NCI-H2107 treated with DMSO at 0.1 percent for 48 hours (cell line): ENCODE results near the gene MLKL.

Experiments
- DNase-seq: peaks from one replicate; lab custom pipeline; 2025; ENCODE audit not compliant: unreplicated experiment; lab: John Stamatoyannopoulos, UW

MLKL gene

DNA sequence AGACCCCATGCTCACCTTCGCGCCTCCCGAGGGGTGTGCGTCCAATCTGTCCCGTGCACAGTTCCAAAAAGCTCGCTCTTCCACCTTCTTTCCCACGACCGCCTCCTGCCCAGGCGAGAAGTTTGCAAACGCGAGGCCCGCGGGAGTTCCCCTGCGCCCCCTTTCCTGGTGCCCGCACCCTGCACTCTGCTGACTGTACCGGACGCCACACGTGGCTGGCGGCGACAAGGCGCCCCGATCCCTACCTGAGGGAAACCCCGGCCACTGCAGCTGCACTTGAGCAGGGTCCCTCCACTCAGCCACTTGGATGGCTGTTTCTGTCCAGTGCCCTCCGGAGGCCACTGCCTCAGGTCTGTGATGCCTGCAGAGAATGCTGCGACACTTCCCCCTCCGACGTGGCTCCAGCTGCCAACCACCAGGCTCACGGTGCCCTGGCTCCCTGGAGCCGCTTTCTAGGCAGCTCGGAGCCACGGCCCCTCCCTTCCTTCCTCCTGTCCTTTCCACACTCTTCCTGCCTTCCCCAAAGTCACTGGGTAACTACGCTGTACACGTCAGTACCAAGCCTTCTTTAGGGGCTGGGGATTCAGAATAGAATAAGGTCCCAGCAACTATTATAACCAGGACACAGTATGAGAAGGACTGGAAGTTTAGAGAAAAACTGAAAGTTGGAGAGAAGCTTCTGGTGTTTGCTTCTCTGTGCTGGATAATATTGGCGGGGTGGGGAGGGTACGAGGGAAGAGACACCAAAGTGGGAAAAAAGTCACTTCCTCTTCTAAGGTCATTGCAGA, at the start of gene MLKL:
MLKL (minus strand) TSS at position 425 of the 788 bp plus-strand sequence. CDS start 5,105 bp downstream, outside the sequence.
- no peak for DNase-seq

DNA sequence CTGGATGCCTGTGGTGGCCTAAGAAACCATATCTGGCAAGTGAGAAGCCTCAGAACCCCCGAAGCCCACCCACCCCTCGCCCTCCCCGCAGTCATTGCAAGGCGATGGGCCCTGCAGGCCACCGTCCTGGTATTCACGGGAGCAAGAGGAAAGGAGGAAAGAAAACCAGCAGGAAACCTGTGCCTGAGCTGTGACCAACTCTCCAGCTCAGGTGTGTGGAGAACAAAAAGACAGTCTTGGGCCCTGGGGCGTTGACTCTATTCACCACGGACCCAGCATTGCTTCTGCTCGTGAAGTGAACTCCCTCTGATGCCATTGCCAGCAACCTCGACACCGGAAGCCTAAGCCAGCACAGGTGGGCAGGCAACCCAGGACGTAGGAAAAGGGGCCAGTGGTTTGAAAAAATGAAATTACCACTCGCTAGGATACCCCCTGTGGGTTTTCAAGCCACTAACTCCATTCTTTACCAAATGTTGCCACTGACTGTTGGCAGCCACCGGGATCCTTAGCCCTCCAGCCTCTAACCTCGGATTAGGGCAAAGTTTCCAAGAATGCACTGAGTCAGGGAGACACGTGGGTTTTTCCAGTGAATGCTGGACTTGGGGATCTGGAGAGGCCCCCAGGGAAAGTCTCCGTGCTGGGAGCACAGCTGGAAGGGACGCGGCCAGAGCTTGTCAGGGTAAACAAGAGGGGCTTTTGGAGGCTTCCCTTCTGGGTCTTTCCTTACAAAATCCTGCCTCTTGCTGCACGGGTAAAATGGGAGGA, 48.8 kb upstream of the MLKL start:
- DNase-seq: no peak

- DNase-seq: no peak
Observed at GRCh38 chr16:74748616-74749026, 48.0 kb upstream of the MLKL start.

DNA sequence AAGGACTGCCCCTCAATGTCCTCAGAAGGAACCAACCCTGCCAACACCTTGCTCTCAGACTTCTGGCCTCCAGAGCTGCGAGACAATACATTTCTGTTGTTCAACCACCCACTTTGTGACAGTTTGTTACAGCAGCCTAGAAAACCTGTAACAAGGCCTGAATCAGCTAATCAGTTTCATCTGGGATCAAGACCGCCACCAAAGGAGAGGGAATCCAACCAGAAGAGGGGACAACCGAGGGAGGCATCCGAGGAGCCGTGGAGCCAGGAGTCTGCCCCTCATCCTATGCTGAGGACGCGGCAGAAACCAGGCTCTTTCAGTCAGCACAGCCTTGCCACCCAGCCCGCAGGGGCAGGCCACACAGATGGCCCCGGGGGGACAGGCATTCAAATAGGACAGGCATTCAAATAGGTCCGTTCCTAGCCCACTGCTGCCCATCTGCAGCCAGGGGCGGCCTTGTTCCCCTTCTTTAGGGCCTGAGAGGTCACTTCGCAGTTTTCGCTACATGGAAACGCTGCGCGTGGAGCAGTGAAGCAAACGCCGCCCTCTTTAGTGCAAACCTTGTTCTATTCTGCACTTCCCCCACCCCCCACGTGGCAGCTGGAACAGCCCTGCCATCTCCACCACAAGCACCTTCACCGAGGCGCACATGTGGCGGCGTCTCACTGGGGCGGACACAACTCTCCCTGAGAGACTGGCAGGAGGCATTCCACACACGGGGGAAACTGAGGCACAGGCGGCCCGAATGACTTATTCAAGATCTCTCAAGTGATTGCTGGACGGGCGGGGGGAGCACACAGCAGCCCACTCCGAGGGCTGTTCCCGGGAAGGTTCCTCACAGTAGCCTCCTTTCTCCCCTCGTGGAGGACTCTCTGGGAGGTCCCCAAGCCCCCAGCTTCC, 47.3 kb upstream of the MLKL start:
- DNase-seq: no peak

GRCh38 chr16:74745926-74746325, 45.3 kb upstream of the MLKL start:
- no peak for DNase-seq

DNA sequence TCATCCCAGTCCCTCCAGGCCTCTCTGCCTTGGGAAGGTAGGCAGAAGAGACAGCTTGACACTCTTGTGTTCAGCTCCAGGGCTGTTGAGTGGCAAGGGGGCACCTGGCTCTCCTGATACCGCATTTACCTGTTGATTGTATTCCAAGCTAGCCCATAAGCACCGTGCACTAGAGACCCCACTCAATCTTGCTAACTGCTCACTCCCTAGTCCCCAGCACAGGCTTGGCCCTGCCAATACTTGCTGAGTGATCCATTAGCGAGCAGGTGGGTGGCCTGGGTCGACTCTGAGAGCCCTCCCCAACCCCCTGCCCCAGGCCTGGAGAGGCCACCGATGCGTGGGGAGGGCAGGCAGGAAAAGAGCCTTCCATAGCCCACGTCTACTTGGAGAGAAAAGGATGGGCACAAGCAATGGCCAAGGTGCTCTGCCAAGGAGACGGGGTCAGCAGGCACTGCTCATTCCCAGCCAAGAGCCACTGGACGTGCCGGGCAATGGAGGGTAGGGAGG, 44.5 kb upstream of the MLKL start:
- no peak for DNase-seq

- no peak for DNase-seq
Observed at GRCh38 chr16:74744566-74744965, 43.9 kb upstream of the MLKL start.

- DNase-seq: peak; percentile 82
Observed at GRCh38 chr16:74743668-74744299, 43.1 kb upstream of the MLKL start.

GRCh38 chr16:74743045-74743667, 42.5 kb upstream of the MLKL start:
- no peak for DNase-seq

GRCh38 chr16:74742051-74742481, 41.4 kb upstream of the MLKL start:
- no peak for DNase-seq

DNA sequence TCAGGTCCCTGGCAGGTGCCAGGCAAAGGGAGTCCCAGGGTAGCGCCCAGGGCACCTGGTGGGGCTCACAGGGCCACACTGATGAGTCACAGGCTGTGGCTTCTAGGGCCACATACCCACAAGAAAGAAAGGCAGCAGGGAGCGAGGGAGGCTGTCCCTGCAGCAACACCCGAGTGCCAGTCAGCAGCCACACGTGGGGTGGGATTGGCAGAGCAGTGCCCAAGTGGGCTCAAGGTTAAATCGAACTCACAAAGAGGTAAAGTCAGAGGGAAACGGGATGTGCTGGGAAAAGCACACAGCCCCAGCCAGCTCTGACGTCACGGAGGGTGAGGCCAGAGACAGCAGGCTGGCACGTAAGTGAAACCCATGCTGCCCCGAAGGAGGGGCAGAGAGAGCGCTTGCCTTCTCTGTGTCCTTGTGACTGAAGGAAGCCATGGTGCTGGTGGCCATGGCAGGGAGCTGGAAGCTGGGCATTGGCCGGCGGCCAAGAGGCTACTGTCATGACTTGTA, 40.2 kb upstream of the MLKL start:
- no peak for DNase-seq

- DNase-seq: no peak
Observed at GRCh38 chr16:74739275-74739674, 38.6 kb upstream of the MLKL start.

GRCh38 chr16:74738816-74739215, 38.2 kb upstream of the MLKL start:
- DNase-seq: no peak

GRCh38 chr16:74738113-74738541, 37.5 kb upstream of the MLKL start:
- DNase-seq: no peak

DNA sequence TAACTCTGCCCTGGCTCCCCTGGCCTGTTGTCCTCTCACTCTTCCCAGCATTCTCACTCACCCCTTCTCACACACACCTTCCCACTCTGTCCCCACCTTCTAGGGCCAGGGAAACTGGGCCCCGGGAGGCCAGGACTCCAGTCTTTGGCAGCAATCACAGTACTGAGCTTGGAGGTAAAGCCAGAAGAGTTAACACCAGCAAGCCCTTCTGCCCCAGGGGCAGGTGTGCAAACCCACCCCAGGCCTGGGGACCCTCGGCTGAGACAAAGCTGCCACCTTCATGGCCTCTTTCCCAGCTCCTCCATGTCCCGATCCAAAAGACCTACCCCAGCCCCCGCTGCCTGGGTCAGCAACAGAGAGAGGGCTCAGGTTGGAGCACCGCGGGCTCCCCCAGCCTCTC, 36.9 kb upstream of the MLKL start:
- no peak for DNase-seq

GRCh38 chr16:74736531-74737157, 36.0 kb upstream of the MLKL start:
- no peak for DNase-seq

DNA sequence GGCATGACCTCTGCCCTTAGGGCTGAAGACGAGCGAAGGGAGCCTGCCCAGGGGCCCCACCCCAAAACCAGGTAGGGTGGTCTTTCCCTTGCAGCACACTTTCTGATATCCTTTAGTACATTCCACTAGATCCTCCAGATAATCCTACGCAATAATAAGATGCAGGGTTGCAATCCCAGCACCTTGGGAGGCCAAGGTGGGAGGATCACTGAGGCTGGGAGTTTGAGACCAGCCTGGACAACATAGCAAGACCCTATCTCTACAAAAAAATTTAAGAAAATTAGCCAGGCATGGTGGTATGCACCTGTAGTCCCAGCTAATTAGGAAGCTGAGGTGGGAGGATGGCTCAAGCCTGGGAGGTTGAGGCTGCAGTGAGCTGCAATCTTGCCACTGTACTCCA, 34.9 kb upstream of the MLKL start:
- no peak for DNase-seq

DNA sequence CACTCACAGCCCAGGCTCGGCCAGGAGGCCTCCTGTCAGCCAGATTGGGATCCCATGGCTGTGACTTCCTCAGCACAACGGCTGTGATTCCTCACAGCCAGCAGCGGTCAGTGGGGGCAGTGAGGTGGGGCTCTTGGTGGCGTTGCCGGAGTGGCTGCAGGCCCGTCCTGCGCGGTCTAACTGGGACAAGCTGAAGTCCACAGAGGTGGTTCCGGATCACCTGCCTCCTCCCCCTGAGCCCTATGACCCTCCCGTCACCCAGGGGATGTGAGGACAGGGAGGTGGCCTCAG, 34.4 kb upstream of the MLKL start:
- DNase-seq: no peak

DNA sequence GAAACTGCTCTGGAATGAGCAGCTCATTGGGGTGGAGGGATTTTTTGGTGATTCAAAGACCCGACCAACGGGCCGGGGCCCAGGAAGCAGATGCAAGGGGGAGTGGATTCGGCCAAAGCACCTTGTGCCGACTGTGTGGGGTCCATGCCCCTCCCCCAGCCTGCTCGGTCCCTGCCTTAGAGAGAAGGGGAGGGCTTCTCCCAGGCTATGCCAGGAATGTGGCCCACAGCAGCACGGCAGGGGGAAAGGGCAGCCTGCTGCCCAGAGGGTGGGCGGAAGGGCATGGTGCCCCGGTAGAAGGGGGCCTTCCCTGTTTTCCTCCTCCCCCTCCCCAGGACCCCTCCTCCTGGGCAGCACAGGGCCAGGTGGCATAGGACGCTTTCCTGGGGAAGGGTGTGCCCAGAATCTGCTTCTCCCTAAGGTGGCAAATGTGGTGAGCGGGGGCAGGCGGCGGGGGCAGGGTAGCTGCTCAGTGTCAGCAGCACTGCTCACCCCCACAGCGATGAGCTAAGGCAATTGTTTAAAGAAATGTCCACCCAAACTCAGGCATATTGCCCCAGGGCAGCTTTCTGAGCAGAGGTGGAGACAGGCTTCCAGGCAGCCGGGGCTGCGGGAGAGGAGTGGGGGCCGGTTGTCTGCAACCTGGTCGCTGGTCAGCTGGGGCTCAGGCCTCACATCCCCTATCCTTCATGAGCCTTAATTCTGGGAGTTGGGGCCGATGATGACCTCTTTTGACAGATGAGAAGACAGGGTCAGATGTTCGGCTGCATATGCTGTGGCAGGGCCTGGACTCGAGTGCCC, 33.9 kb upstream of the MLKL start:
- no peak for DNase-seq
